Astrocyte of the cerebellum (primary cell): ENCODE measurements around the gene TEPSIN.

ENCODE experiments used
- DNase-seq: peaks from one replicate; pipeline ENCODE4 v3.0.0-alpha.2; 2011; ENCODE audit warnings: low read depth
- H3K4me3 ChIP-seq: 2 replicates; pipeline ENCODE4 v1.5.1; 2011; ENCODE audit warnings: mild to moderate bottlenecking, low read depth, low read length, moderate library complexity
- in situ Hi-C: cut with HindIII; loops from 2 replicates; pipeline ENCODE4 v1.10.0; 2017; ENCODE audit warnings: low sequenced_read_pairs
- TF ChIP-seq, protein P1 (sequence below): IDR thresholded peaks from 2 replicates; pipeline ENCODE4 v1.5.1; 2012; ENCODE audit warnings: low read length, low read depth, moderate library complexity, mild to moderate bottlenecking; ENCODE audit errors: missing control alignments

TEPSIN gene

DNA sequence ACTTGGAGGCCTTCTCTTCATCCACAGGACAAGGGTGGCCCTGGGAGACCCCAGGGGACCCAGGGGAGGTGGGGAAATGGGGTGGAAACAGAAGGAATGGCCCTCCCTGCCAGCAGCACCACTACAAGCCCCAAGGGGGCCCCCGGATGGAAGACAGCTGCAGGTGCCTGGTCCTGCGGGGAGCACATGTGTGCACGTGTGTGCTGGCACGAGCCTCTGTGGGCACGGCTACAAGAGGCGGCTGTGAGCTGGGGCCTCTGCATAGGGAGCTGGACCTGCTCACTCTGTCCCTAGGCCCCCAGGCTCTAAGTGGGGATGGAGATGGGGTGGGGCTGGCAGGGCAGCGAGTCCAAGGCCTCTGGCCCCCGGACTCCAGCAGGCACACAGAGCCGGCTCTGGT, 59.6 kb downstream of the TEPSIN start:
- in situ Hi-C loops = no loop called here
- H3K4me3 ChIP-seq = no peak overlapping the region
- DNase-seq = no peak
- TF ChIP-seq, protein P1, sequence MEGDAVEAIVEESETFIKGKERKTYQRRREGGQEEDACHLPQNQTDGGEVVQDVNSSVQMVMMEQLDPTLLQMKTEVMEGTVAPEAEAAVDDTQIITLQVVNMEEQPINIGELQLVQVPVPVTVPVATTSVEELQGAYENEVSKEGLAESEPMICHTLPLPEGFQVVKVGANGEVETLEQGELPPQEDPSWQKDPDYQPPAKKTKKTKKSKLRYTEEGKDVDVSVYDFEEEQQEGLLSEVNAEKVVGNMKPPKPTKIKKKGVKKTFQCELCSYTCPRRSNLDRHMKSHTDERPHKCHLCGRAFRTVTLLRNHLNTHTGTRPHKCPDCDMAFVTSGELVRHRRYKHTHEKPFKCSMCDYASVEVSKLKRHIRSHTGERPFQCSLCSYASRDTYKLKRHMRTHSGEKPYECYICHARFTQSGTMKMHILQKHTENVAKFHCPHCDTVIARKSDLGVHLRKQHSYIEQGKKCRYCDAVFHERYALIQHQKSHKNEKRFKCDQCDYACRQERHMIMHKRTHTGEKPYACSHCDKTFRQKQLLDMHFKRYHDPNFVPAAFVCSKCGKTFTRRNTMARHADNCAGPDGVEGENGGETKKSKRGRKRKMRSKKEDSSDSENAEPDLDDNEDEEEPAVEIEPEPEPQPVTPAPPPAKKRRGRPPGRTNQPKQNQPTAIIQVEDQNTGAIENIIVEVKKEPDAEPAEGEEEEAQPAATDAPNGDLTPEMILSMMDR = no peak
